Nephron (organoid): ENCODE data around the gene TMEM212.

Experiments used
- H3K27ac Mint-ChIP-seq, 3 experiments: 2 replicates each; pipeline ENCODE4 v1.8.0; 2020; ENCODE audit warnings: mixed read lengths in 3 of 3, mild to moderate bottlenecking in 2 of 3, moderate library complexity in 1 of 3
- H3K27me3 Mint-ChIP-seq: 2 replicates; pipeline ENCODE4 v1.8.0; 2021; ENCODE audit warnings: low read depth, mild to moderate bottlenecking, moderate library complexity, mixed read lengths
- H3K36me3 Mint-ChIP-seq: 2 replicates; pipeline ENCODE4 v1.8.0; 2020; ENCODE audit warnings: low read depth, mixed read lengths
- H3K4me1 Mint-ChIP-seq: 2 replicates; pipeline ENCODE4 v1.8.0; 2020; ENCODE audit warnings: mixed read lengths
- H3K4me3 Mint-ChIP-seq, 3 experiments: 2 replicates each; pipeline ENCODE4 v1.8.0; 2020; ENCODE audit warnings: mild to moderate bottlenecking in 3 of 3, mixed read lengths in 3 of 3, moderate library complexity in 2 of 3
- H3K9me3 Mint-ChIP-seq: 2 replicates; pipeline ENCODE4 v1.8.0; 2020; ENCODE audit warnings: mixed read lengths
- TF ChIP-seq, protein P1 (sequence below), 3 experiments: fragments of 200-600 bp; sonication (generic); IDR thresholded peaks; one replicate each; pipeline ENCODE4 v1.5.0; 2021; ENCODE audit warnings: antibody characterized with exemption in 3 of 3; ENCODE audit not compliant: unreplicated experiment in 3 of 3

The TMEM212 gene

GRCh38 chr3:171806200-171807128 lies 36.7 kb upstream of the TMEM212 start:
- peak overlapping the region in 1 of 3 experiments; percentile 45 for H3K4me3 Mint-ChIP-seq
- H3K36me3 Mint-ChIP-seq = no peaks in the 10 kb centered on the region
- peaks cover 3% of the 10 kb centered on the region for H3K27me3 Mint-ChIP-seq
- no peaks in the 10 kb centered on the region for H3K9me3 Mint-ChIP-seq
- peak overlapping the region; percentile 53 to 80 (median 65) for H3K27ac Mint-ChIP-seq
- H3K4me1 Mint-ChIP-seq = peaks cover 47% of the 10 kb centered on the region
- TF ChIP-seq, protein P1, sequence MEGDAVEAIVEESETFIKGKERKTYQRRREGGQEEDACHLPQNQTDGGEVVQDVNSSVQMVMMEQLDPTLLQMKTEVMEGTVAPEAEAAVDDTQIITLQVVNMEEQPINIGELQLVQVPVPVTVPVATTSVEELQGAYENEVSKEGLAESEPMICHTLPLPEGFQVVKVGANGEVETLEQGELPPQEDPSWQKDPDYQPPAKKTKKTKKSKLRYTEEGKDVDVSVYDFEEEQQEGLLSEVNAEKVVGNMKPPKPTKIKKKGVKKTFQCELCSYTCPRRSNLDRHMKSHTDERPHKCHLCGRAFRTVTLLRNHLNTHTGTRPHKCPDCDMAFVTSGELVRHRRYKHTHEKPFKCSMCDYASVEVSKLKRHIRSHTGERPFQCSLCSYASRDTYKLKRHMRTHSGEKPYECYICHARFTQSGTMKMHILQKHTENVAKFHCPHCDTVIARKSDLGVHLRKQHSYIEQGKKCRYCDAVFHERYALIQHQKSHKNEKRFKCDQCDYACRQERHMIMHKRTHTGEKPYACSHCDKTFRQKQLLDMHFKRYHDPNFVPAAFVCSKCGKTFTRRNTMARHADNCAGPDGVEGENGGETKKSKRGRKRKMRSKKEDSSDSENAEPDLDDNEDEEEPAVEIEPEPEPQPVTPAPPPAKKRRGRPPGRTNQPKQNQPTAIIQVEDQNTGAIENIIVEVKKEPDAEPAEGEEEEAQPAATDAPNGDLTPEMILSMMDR (IDR thresholded peaks at IDR 0.05; ENCODE audit: unreplicated experiment in 3 of 3) = no peak

DNA sequence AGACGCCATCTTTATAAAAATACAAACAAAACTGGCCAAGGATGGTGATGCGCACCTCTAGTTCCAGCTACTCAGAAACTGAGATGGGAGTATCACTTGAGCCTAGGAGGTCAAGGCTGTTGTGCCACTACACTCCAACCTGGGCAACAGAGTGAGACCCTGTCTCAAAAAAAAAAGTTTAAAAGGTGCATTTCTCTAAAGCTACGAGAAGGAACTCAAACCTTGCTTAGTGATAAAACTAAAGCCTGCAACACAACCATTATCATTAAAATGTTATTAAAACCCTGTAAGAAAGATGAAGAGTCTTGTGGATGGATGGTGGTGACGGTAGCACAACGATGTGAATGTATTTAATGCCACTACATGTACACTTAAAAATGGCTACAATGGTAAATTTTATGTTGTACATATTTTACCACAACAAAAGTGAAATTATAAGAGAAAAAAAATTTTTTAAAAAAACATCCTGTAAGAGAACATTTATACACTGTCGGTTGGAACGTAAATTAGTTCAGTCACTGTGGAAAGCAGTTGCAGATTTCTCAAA lies 35.9 kb upstream of the TMEM212 start:
- Mint-ChIP-seq H3K36me3 (no peaks in the 10 kb centered on the region), H3K4me3 (peak overlapping the region; percentile 15 to 41 (median 31)), H3K27me3 (no peaks in the 10 kb centered on the region), H3K4me1 (peaks cover 43% of the 10 kb centered on the region), H3K27ac (peak overlapping the region; percentile 53 to 80 (median 65)), H3K9me3 (no peaks in the 10 kb centered on the region)
- TF ChIP-seq, protein P1 (IDR thresholded peaks at IDR 0.05; ENCODE audit: unreplicated experiment in 3 of 3) = no peak

DNA sequence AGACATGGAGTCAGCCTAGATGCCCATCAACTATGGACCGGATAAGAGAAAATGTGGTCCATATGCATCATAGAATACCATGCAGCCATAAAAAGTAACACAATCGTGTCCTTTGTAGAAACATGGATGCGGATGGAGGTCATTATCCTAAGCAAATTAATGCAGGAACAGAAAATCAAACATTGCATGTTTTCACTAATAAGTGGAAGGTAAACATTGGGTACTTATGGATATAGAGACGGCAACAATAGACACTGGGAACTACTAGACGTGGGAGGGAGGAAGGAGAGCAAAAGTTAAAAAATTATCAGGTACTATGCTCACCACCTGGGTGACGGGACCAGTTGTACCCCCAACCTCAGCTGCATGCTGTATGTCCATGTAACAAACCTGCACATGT lies 35.3 kb upstream of the TMEM212 start:
- H3K36me3 Mint-ChIP-seq = no peaks in the 10 kb centered on the region
- H3K27ac Mint-ChIP-seq = peak overlapping the region in 1 of 3 experiments; percentile 77
- H3K9me3 Mint-ChIP-seq = no peaks in the 10 kb centered on the region
- H3K4me1 Mint-ChIP-seq = peaks cover 38% of the 10 kb centered on the region
- peak overlapping the region; percentile 55 to 77 (median 72) for H3K4me3 Mint-ChIP-seq
- no peaks in the 10 kb centered on the region for H3K27me3 Mint-ChIP-seq
- TF ChIP-seq, protein P1 (IDR thresholded peaks at IDR 0.05; ENCODE audit: unreplicated experiment in 3 of 3) = no peak

- H3K4me3 Mint-ChIP-seq = peak overlapping the region; percentile 81 to 89 (median 86)
- H3K27me3 Mint-ChIP-seq = peaks cover 3% of the 10 kb centered on the region
- TF ChIP-seq, protein P1 (IDR thresholded peaks at IDR 0.05; ENCODE audit: unreplicated experiment in 3 of 3) = no peak
- peaks cover 31% of the 10 kb centered on the region for H3K4me1 Mint-ChIP-seq
- H3K36me3 Mint-ChIP-seq = no peaks in the 10 kb centered on the region
- no peaks in the 10 kb centered on the region for H3K9me3 Mint-ChIP-seq
- peak overlapping the region; percentile 73 to 95 (median 91) for H3K27ac Mint-ChIP-seq
These were observed 33.6 kb upstream of the TMEM212 start for GRCh38 chr3:171809611-171809860.

DNA sequence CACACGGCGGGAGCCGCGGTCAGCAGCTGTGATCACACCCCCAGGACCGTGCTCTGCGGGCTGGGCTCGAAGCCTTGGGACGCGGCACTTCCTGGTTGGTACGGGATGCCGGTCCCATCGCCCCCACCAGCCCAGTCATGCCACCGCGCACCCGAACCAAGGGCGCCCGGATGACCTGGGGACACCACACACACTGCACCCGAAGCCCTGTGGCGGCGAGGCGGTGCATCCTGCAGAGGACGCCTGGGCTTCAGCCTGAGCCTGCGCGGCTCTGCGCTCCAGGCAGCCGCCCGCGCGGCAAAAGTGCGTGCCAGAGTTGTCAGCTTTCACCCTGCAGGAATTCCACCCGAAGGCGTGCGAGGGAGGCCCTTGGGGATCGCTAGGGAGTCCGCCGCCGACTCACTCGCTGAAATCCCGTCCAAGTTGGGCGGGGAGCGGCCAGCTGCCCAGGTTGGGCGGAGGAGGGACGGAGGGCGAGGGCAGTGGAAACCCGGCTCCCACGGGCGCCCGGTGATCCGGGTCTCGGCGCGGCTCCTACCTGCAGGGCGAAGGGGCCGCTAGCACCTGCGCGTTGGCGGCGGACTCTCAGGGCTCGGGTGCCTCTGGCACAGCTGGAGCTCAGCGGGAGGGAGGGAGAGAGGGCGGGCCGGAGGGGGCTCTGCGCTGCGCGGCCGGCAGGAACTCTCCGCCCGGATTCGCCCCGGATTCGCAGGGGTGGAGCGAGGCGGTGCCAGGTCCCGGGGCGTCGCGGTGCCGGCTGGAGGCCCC lies 33.1 kb upstream of the TMEM212 start, which contains the start of gene PLD1:
PLD1 (minus strand) TSS at position 623 of the 768 bp plus-strand sequence. CDS start 72,432 bp downstream, outside the sequence.
- Mint-ChIP-seq H3K27ac (peak within 1 kb of the TSS; percentile 73 to 95 (median 91)), H3K4me3 (peak within 1 kb of the TSS; percentile 81 to 89 (median 86)), H3K27me3 (peaks cover 3% of the 10 kb centered on the region), H3K4me1 (peaks cover 26% of the 10 kb centered on the region), H3K36me3 (no peaks in the 10 kb centered on the region), H3K9me3 (no peaks in the 10 kb centered on the region)
- TF ChIP-seq, protein P1 (IDR thresholded peaks at IDR 0.05; ENCODE audit: unreplicated experiment in 3 of 3) = no peak
